ENCODE data around the gene CACNA1C.
A peak's percentile ranks its signal among the peaks of the same experiment; 100 is the strongest.

CACNA1C gene

GRCh38 chr12:2328661-2329060 is 275.9 kb downstream of the CACNA1C start:
- DNase-seq = no peak

DNA sequence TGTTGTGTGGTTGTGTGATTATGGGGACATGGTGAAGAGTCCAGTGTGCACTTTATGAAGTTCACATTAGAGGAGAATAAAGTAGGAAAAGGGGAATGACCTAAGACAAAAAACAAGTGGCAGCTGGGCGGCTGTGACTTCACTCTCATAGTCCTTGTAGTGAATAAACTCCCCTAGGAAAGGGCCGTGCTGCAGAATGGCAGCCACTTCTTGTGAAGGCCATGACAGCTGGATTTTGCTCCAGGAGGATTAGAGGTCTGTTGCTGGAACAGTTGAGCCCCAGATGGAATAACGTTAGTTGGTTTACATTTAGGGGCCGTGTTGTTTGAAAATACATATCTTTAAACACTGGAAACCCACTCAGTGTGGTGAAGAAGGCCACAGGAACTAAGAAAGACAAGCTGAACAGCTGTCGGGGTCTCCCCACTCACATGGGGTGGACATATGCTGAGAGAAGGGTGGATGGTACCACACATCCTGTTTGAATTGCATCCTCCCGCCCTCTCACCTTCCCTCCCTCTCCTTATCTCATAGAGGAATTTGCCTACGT is 276.9 kb downstream of the CACNA1C start:
- no peak for DNase-seq

- no peak for DNase-seq
Measured at GRCh38 chr12:2332236-2332635, 279.4 kb downstream of the CACNA1C start.

- no peak for DNase-seq
Measured at GRCh38 chr12:2332947-2333346, 280.2 kb downstream of the CACNA1C start.

DNA sequence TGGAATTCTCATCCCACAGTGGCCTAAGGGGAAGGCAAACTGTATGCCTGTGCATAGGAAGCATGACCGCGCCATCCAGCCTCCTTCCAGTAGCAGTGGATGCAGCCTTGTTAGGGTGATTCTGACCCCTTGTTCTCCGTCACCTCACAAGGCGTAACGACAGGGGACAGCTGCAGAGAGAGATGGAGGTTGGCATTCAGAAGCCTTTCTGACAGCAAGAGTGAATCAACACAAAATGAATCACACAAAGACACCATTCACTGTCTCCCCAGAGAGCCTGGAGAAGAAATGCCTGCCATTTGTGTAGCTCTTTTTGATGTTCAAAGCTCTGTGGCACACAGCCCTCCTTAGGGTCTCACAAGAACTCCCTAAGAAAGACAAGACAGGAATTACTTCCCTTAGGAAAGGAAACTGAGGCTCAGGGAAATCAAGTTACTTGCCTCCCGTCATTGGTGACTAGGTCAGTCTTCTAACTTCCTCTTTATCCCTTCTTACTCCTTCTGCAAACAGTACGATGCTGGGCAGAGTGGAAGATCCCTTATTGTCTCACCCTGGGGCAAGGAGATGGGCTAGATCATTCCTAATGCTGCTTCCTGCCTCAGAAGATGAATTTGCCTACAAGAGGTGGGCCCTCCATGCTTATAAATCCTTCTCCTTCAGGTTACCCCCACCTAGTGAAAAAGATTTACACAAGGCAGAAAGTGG is 280.9 kb downstream of the CACNA1C start:
- no peak for DNase-seq

- DNase-seq = no peak
Measured at GRCh38 chr12:2334271-2334670, 281.5 kb downstream of the CACNA1C start.

- no peak for DNase-seq
Measured at GRCh38 chr12:2334689-2335088, 281.9 kb downstream of the CACNA1C start.

DNA sequence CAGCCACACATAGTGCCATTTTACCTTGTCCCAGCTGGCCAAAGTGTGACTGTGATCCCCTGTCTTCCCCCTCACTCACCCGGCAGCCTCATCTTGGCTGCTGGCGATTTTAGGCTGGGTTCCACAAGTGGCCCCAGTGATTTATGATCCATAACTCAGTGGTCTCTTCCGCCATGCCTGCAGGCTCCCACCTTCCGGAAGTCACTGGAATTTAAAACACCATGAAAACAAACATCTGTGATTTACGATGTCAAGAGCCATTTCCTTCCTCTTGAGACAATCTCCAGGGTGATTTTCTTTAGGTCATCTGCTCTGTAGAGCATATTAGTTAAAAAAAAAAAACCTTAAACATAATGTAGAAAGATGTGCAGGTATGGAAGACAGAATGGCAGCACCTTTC is 282.3 kb downstream of the CACNA1C start:
- no peak for DNase-seq

DNA sequence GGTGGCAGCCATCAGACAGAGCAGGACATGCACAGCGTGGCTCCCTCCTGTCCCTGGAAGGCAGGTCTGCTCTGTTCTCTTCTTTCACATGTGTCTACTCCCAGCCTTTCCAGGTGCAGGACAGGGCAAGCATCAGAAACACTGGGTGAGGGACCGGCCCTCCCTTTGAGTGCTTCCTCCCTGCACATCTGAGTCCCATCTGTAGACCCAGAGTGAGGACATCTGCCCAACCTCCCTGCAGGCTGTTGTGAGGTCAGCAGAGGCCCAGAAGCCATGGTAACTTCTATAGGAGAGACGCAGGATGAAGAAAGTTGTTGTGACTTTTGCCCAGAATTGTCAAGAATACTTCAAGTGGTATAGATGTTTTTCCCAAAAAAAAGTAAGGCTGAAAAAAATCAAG is 282.7 kb downstream of the CACNA1C start:
- no peak for DNase-seq

- DNase-seq = no peak
Measured at GRCh38 chr12:2335916-2336315, 283.1 kb downstream of the CACNA1C start.

GRCh38 chr12:2336409-2336829 is 283.6 kb downstream of the CACNA1C start:
- DNase-seq = peak; percentile 18

DNA sequence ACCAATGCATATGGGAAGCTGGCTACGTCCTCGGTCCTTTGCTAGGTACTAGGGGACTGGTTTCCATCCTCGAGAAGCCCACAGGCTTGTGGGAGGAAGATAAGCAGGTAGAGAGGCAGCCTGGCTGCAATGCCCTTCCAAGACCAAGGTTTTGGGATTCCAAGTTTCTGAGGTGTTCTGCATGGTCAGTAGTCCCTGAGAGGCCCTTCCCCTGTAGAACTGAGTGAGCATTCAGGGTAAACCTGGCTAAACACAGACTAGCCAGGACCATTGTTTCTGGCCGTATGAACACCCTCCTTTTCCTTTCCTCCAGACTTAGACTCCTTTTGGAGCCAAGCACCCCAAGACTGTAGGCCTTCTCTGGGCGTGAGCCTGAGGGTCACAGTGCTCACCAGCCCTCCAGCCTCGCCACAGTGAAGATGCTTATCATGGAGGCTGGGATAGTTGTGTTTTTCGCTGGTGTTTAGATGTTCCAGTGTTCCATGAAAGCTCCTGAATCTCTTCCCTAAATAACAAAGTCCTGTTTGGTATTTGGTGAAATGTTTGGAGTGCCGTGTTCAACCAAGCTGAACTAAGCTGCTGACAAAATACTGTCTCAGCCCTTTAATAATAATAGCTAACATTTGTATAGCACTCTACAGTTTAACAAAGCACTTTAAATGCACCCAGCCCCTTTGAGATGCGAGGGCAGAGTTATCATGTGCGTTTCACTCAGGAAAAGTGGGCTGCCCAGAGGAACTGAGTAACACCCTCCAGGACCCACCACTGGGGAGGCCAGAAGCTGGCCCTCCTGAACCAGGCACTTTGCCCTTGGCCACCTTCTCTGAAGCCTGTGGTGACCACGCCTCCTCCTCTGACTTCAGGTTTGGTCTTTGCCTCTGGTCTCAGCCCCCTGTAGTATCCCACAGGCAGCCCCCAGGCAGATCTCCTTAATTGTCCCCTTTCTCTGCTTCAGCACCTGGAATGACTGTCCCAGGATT is 284.5 kb downstream of the CACNA1C start:
- no peak for DNase-seq

DNA sequence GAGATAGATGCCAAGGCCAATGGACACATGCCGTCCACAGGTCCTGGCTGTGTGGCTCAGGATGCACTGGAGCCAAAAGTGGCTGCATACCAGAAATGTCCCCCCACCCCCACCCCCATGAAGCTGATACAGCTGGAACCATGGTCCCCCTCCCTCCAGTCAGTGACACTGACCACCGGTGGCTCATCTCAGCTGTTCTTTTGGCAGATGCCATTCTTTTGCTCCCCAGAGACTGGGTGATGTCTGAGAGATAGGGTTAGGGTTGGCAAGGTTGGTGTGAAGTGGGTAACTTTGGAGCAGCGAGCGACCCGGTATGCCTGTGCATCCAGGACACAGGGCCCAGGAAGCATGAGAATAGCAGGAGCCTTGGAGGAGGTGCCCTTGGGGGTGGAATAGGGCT is 285.6 kb downstream of the CACNA1C start:
- no peak for DNase-seq

DNA sequence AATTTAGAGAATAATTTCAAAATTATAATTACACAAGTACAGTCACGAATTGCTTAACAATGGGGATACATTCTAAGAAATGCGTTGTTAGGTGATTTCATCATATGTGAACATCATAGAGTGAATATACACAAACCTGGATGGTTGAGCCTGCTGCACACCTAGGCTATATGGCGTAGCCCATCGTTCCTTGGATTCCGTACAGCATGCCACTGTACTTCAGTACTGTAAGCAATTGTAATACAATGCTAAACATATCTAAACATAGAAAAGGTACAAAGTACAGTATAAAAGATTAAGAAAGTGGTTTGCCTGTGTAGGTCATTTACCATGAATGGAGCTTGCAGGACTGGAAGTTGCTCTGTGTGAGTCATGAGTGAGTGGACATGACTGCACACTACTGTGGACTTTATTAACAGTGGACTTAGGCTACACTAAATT is 286.2 kb downstream of the CACNA1C start:
- no peak for DNase-seq

GRCh38 chr12:2341051-2341751 is 288.4 kb downstream of the CACNA1C start:
- DNase-seq = no peak

DNA sequence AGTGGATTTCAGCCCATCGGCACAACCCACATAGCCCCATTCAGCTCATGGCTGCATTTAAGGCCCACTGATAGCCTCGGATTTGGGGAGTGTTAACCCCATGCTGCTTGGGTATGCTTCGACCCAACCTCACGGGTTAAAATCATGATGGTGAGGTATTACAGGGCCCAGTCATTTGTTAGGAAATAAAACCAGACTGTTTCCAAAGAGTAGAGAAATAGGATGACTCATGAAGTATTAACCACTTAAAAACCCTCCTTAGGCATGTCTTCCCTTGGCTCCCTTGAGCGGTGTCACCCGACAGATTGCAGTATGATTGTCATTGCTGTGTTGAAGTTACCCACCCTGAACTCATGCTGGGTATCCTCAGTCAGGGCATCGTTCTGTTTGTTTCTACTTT is 289.1 kb downstream of the CACNA1C start:
- DNase-seq = peak; percentile 81

DNA sequence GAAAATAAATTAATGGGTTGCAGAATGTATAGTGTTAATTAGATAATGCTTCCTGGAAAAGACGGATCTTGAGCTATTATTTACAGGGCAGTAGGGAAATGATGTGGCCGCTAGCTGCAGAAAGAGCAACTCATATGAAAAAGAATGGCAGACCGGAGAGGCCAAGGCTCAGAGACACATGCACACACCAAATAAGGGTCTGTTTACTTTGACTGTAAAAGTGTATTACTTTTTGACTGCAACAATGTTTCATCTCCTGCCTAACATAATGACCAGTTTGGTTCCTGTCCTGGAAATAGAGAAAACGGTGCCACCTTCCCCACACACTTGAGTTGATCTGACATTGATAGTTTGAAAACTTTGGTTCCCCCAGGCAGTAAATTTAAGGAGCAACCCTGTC is 290.9 kb downstream of the CACNA1C start:
- no peak for DNase-seq

- no peak for DNase-seq
Measured at GRCh38 chr12:2344476-2344875, 291.7 kb downstream of the CACNA1C start.

- DNase-seq = no peak
Measured at GRCh38 chr12:2344885-2345284, 292.1 kb downstream of the CACNA1C start.

GRCh38 chr12:2345902-2346301 is 293.1 kb downstream of the CACNA1C start:
- DNase-seq = no peak

DNA sequence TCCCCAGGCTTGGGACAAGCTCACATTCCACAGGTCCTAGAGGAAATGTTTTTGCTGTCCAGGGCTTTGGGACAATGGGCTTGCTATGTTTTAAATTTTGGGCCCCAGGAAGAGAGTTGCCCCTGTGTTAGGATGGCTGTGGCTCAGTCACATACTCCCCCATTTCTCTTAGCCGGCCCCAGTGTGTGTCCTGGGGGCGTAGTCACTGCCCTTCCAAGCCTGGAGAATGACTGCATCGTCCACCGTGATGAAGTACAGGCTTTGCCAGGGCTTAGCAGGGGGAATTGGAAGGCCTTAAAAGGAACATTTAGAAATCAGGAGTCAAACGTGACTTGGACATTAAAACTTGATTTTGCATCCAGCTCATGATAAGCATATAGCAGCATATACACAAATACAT is 293.6 kb downstream of the CACNA1C start:
- no peak for DNase-seq

- DNase-seq = no peak
Measured at GRCh38 chr12:2347137-2347843, 294.5 kb downstream of the CACNA1C start.
